Left lung (tissue), 10 donors: ENCODE data around the gene ENDOG. TPM values are rescaled to one million over a fixed set of nuclear protein-coding genes. Genes with fewer than 3 reads are reported as not detected.
"Not testable (repeated sequence)": the region's sequence is repeated elsewhere in the genome, so short reads cannot be mapped to it uniquely, and the experiment has no call there.

Source experiments
- ATAC-seq: fragments of 200-7000 bp; cut with Tn5 transposase; one replicate; pipeline ENCODE4 v1.9.1; 2020; ENCODE audit warnings: moderate library complexity
- DNase-seq, 4 donors: peaks; one replicate each; pipeline ENCODE4 v3.0.0-alpha.2; 2013 to 2020
- H3K27ac ChIP-seq, 2 donors: fragments of 200-600 bp; sonication (generic) in 1 of 2; one replicate each; pipeline versions ENCODE4 v1.5.0 to v1.8.0; 2020 to 2021
- H3K27me3 ChIP-seq, 2 donors: fragments of 200-600 bp; sonication (generic) in 1 of 2; one replicate each; pipeline versions ENCODE4 v1.5.0 to v1.8.0; 2020 to 2021
- H3K36me3 ChIP-seq, 2 donors: fragments of 200-600 bp; sonication (generic) in 1 of 2; one replicate each; pipeline versions ENCODE4 v1.5.0 to v1.8.0; 2020 to 2021
- H3K4me1 ChIP-seq, 2 donors: fragments of 200-600 bp; one replicate each; pipeline ENCODE4 v1.8.0; 2021
- H3K4me3 ChIP-seq, 2 donors: fragments of 200-600 bp; sonication (generic) in 1 of 2; one replicate each; pipeline versions ENCODE4 v1.5.0 to v1.8.0; 2020 to 2021; ENCODE audit warnings: mild to moderate bottlenecking in 1 of 2
- H3K9me3 ChIP-seq, 2 donors: fragments of 200-600 bp; sonication (generic) in 1 of 2; one replicate each; pipeline versions ENCODE4 v1.5.0 to v1.8.0; 2020 to 2021
- CTCF ChIP-seq, 2 donors: fragments of 200-600 bp; sonication (generic) in 1 of 2; IDR thresholded peaks; one replicate each; pipeline versions ENCODE4 v1.5.0 to v1.8.0; 2021; ENCODE audit warnings: antibody characterized with exemption in 2 of 2
- intact Hi-C, 2 donors: fragments of 100-400 bp; cut with DNase I; formaldehyde crosslinking; loops; one replicate each; pipeline versions ENCODE4 v1.11.2 to v1.14.2; 2022
- polyA plus RNA-seq, 6 donors: library from polyadenylated mRNA; unstranded; fragments of 120-200 nt; gene quantifications; one replicate each; pipeline ENCODE4 v1.2.1, GENCODE V29; 2013; ENCODE audit not compliant: insufficient read length in 6 of 6
- total RNA-seq, 2 donors: library from RNA; stranded (reverse); fragmentation: NEBNext Ultra II Directional; extraction: Animal tissue kit (Norgen Biotek cat#: 25700); gene quantifications; one replicate each; pipeline ENCODE4 v1.2.1, GENCODE V29; 2021
- donor health status: DM: no; HTN: yes; CAD: no.
- donor health status: DM: no; HTN: no; CAD: no.

Gene ENDOG
- total and polyA plus RNA-seq, 8 donors, result 2.4 to 24.7 (median 6.7) TPM

- Histone ChIP-seq H3K27me3 (no peaks in the 10 kb centered on the region), H3K4me1 (peaks cover 0 to 16% of the 10 kb centered on the region in 2 donors), H3K27ac (no peak overlapping the region), H3K9me3 (no peaks in the 10 kb centered on the region), H3K36me3 (no peaks in the 10 kb centered on the region), H3K4me3 (no peak overlapping the region)
- intact Hi-C loops, result no loop called here
- TF ChIP-seq CTCF (IDR thresholded peaks at IDR 0.05), result no peak
- DNase-seq (no peak), ATAC-seq (no peak)
These were observed 42.6 kb downstream of the ENDOG start for GRCh38 chr9:128860937-128861336.

DNA sequence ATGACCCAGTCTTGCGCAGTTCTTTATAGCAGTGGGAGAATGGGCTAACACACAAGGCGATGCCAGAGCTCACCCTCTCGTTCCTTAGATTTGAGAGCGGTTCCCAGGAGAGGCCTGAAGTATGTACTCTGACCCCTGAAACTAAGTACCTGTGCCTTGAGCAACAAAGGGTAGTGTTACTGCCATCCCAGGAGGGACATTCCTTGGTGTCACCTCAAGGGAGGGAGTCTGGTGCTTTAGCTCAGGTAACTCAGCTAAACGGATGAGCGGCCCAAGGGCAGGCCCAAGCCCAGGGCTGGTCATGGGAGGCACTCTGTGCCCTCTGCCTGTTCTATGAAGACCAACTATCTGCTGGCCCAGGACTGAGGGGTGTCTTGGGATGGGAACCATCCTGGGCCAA, 43.2 kb downstream of the ENDOG start:
- Histone ChIP-seq H3K27me3 (no peaks in the 10 kb centered on the region), H3K27ac (peak overlapping the region in 1 of 2 donors; percentile 15), H3K4me1 (peaks cover 0 to 16% of the 10 kb centered on the region in 2 donors), H3K4me3 (no peak overlapping the region), H3K9me3 (no peaks in the 10 kb centered on the region), H3K36me3 (no peaks in the 10 kb centered on the region)
- TF ChIP-seq CTCF (IDR thresholded peaks at IDR 0.05), result no peak
- ATAC-seq (peak; percentile 48), DNase-seq (no peak)
- intact Hi-C loops, result no loop called here

DNA sequence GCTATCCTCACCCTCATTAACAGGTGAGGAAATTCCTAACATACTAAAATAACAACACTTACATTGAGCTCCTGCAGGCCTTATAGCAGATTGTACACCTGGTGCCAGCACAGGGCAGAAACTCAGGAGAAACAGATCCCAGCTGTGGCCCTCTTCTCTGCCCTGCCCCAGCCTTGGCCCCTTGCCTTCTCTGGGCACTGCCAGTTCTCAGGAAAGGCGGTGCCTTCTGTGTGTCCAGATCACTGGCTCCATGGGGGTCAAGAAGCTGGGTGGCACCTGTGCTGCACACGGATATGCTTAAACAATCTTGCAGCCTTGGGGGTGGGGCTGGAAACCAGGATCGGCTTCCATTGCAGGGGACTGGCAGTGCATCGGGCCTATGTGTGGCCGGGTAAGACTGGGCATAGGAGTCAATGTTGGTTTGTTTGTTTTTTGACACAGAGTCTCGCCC, 44.1 kb downstream of the ENDOG start:
- intact Hi-C loops, result no loop called here
- H3K27ac ChIP-seq, result no peak overlapping the region
- no peak overlapping the region for H3K4me3 ChIP-seq
- peaks cover 0 to 16% of the 10 kb centered on the region in 2 donors for H3K4me1 ChIP-seq
- no peak for TF ChIP-seq CTCF (IDR thresholded peaks at IDR 0.05)
- no peaks in the 10 kb centered on the region for H3K36me3 ChIP-seq
- peak; percentile 74 for ATAC-seq
- no peaks in the 10 kb centered on the region for H3K9me3 ChIP-seq
- peak in 1 of 4 donors; percentile 76 for DNase-seq
- H3K27me3 ChIP-seq, result no peaks in the 10 kb centered on the region

DNA sequence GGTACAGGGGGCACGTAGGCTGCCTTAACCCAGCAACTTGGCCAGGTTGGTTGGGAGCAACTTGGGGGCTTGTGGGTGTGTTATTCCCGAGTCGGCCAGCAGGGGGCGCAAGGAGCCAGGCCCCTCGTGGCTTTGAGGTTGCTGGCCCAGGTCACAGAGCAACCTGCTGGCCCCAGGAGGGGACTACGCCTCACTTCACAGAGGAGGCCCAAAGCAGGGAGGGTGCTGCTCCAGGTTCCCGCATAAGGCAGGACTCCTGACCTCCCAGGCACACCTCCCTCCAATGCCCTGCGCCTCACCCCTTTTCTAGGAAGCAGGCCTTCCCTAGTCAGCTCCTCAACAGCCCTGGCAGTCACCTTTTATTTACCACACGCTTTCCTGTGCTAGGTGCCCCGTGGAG, 45.3 kb downstream of the ENDOG start:
- no peaks in the 10 kb centered on the region for H3K36me3 ChIP-seq
- TF ChIP-seq CTCF (IDR thresholded peaks at IDR 0.05), result peak; percentile 95 to 97
- H3K9me3 ChIP-seq, result no peaks in the 10 kb centered on the region
- intact Hi-C loops, result no loop called here
- no peak overlapping the region for H3K27ac ChIP-seq
- peaks cover 0 to 16% of the 10 kb centered on the region in 2 donors for H3K4me1 ChIP-seq
- DNase-seq (peak; percentile 35 to 95 (median 70)), ATAC-seq (peak; percentile 84)
- no peaks in the 10 kb centered on the region for H3K27me3 ChIP-seq
- no peak overlapping the region for H3K4me3 ChIP-seq

DNA sequence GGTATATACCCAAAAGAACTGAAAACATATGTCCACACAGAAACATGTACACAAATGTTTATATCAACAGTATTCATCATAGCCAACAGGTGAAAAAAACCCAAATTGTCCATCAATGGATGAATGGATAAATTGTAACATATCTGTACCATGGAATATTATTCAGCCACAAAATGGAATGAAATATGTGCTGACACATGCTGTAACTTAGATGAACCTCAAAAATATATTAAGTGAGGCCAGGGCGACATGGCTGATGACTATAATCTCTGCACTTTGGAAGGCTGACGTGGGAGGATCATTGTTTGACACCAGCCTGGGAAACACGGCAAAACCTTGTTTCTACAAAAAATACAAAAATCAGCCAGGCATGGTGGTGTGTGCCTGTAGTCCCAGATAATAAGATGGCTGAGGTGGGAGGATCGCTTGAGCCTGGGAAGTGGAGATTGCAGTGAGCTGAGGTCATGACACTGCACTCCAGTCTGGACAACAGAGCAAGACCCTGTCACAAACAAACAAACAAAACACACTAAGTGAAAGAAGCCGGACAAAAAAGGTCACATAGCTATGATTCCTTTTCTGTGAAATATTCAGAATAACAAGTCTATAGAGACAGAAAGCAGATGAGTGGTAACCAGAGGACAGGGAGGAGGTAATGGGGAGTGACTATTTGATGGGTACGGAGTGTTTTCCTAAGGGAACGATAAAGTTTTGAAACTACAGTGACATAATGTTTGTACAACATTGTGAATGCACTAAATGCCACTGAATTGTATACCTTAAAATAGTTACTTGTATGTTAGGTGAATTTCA, 52.0 kb downstream of the ENDOG start:
- no peak for ATAC-seq
- Histone ChIP-seq H3K4me3 (no peak overlapping the region), H3K27ac (no peak overlapping the region), H3K9me3 (no peaks in the 10 kb centered on the region), H3K27me3 (no peaks in the 10 kb centered on the region), H3K4me1 (no peaks in the 10 kb centered on the region), H3K36me3 (no peaks in the 10 kb centered on the region)
- no peak for DNase-seq
- no peak for TF ChIP-seq CTCF (IDR thresholded peaks at IDR 0.05)
- intact Hi-C loops, result no loop called here

- H3K4me1 ChIP-seq, ATAC-seq, intact Hi-C loops, H3K9me3 ChIP-seq, H3K36me3 ChIP-seq, H3K27me3 ChIP-seq, H3K4me3 ChIP-seq, H3K27ac ChIP-seq, DNase-seq: not testable (repeated sequence)
These were observed 52.6 kb downstream of the ENDOG start for GRCh38 chr9:128870941-128871265.
